Embryonic facial prominence (tissue), 1 donor: ENCODE data around the gene HOXD11.
A peak's percentile ranks its signal among the peaks of the same experiment; 100 is the strongest.

Source experiments
- DNase-seq: peaks from one replicate; pipeline ENCODE4 v3.0.0-alpha.2; 2016; ENCODE audit errors: extremely low spot score

The HOXD11 gene

DNA sequence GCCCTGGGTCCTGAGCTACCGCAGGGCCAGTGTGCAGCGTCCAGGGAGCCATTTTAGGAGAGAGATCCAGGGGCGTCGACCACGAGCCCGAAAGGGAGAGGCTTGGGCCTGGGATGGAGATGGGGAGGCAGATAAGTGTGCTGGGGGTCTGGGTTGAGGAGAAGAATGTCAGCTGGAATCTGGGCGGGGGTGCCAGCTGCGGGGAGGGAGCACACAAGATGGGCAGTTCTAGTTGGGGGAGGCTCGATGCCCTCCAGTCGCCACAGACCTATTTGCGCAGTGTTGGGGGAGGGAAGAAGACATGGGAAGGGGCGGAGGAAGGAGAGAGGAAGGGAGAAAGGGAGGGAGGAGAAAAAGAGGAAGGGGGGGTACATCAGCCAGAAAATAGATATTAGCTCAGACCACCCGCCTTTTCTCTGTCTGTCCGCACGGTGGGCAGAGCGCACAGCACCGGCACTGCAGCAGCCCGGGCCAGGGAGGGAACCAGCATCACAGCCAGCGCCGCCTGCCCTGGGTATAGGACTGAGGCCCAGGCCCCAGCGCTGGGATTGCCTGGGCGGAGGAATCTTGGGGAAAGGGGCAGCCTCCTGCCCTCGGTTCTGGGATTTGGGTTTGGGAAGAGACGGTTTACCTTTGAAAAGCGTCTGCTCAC lies 1.9 kb upstream of the HOXD11 start:
- DNase-seq: no peak

DNA sequence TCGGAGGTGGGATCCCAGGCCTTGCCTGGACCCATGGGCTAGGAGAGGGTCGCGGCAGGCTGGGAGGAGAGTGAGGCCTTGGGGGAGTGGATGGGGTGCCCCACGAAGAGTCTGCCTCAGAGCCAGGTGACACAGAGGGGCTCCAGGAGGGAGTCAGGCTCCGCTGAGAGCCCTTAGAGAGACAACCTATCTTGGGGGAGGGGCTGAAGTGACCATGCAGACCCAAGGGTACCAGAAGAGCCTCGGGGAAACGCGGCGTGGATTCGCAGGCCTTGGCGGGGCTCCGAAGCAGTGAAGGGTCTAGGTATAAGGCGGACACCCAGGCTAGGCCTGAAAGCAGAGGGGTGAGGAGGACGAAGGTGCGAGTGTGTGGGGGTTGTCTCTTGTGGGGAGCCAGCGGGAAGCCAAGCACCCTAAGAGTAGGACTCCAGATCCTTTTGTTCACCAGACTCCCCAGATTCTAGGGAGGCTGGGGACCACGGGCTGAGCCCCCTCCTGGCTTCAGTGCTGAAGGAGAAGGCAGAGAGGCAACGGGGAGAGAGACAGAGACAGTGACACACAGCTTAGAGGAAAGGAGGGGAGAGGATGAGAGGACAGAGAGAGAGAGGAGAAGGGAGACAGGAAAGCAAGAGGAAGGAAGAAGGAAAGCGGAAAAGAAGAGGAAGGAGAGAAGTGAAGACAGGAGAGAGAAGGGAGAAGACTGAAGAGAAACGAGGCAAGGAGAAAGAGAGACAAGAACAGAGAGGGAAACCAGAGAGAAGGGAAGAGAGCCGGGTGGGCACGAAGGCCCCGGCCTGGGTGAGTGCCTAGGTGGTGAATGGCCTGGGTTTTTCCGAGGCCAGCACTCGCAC lies 1.1 kb upstream of the HOXD11 start:
- DNase-seq: no peak

DNA sequence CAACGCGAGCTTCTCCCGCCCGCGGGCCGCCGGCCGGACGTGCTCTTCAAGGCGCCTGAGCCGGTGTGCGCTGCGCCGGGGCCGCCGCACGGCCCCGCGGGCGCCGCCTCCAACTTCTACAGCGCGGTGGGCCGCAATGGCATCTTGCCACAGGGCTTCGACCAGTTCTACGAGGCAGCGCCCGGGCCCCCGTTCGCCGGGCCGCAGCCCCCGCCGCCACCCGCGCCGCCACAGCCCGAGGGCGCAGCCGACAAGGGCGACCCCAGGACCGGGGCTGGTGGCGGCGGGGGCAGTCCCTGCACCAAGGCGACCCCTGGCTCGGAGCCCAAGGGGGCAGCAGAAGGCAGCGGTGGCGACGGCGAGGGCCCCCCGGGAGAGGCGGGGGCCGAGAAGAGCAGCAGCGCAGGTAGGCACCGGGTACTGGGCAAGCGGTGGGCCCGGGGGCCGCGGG lies 676 bp downstream of the HOXD11 start:
- DNase-seq: no peak

DNA sequence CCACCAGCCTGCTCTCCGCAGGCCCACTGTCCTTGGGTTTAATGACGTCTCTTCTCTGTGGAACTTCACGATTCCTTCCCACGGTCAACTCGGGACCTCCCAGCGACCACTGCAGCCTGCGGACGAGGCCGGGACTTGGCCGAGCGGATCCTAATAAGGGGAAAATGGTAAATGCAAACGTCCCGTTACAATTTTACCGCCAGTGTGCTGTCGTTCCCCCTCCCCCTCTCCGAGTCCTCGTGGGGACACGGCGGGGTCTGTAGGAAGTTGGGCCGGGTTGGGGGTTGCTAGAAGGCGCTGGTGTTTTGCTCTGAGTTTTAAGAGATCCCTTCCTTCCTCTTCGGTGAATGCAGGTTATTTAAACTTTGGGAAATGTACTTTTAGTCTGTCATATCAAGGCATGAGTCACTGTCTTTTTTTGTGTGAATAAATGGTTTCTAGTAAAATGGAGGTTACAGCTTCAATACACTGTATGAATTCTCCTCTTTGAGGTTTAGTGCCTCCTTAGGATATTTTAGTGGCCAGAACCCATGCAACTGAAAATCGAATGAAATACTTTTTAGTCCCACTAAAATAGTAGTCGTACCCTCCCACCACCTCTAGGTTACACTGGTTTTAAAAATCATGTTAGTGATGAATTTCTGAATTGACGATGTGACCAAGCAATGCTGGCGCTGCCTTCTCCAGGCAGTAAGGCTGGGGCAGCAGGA lies 2.3 kb downstream of the HOXD11 start:
- DNase-seq: no peak

DNA sequence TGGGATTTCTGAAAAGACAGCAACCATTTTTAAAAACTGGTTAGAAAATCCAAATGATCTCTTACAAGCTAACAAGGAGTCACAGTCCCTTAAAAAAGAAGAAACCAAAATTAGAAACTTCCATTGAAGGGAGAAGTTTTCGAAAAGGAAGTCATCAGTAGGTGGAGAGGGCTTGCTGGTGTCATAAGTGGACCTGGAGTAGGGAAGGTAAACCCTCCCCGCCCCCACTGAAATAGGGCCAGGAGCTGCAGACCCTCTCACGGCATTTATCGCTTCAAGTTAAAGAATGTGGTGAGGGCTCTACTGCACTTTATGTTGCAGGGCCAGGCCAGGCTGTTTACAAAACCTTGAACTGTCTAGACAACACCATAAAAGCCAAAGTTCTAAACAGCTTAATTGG lies 2.9 kb downstream of the HOXD11 start:
- DNase-seq: no peak

DNA sequence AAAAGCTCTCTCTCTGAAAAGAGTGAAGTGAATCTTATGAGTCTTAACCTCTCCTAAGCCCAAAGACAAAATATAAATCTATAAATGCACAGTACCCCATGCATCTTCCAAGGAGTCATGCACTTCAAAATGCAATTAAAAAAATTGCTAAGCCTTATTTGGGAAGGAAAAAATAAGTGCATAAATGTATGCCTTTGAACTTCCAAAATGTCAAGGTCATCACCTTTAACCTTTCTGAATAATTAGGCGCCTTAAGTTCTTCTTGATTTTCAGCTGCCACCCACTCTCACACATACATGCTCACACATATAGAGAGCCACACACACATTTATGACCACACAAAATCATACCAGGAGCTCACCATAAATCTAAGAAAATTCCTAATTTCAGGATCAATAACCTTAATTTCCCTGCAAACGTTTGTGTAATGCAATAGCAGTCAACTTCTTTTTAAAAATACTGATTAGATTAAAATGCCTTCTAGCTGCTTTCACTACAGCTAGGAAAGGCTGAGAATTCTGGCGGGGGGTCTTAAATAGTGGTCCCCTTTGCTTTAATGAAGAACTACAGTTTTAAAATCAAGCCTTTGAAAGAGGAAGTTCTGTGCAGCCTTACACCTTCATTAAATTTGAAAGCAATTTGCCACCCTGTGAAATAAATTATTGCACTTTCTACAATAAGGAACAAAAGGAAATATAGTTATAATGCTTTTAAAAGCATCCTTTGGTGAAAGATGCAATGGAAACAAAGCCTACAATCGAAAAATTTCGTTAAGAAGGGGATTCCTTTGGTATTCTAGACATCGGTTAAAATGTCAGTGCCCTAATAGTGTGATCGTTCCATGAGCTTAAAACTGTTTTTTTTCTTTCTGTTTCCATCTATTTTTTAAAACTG lies 3.6 kb downstream of the HOXD11 start:
- DNase-seq: no peak

DNA sequence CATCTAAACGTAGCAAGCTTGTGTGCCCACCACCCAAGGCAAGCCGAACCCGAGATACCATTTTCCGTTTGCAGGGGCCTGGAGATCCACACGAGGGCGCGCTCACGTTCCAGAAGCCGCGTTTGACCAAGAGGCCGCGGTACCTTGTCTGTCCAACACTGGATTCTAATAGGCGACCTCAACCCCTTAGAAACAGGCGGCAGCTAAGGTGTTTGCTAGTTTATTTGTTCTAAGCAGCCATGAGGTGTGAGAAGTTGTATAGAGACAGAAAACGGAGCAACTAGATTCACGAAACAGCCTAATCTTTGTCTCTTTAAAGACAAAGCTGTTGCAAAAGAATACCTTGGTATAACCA lies 4.2 kb downstream of the HOXD11 start:
- peak; percentile 72 for DNase-seq

DNA sequence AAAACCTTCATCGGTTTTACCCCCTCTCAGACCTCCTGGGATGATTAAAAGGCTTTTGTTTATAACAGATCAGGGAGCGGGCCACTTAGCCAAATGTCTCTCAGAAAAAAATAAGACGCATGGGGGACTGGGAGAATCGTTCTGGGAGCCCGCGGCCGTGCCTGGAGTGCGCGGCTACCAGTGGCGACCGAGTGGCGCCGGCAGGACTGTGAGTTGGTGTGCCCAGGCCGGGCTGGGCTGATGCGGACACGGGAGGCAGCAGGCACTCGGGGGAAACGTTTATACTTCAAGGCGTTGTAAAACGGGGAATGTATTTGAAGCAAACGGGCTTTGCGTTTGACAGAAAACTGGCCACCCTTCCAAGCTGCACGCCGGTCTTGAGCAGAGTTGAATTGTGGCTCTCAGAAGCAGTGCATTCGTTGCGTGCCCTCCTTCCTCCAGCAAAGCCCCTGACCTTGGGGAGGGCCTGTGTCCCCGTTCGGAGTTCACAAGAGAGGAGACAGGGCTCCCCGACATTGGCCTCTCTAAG lies 4.8 kb downstream of the HOXD11 start:
- no peak for DNase-seq

DNA sequence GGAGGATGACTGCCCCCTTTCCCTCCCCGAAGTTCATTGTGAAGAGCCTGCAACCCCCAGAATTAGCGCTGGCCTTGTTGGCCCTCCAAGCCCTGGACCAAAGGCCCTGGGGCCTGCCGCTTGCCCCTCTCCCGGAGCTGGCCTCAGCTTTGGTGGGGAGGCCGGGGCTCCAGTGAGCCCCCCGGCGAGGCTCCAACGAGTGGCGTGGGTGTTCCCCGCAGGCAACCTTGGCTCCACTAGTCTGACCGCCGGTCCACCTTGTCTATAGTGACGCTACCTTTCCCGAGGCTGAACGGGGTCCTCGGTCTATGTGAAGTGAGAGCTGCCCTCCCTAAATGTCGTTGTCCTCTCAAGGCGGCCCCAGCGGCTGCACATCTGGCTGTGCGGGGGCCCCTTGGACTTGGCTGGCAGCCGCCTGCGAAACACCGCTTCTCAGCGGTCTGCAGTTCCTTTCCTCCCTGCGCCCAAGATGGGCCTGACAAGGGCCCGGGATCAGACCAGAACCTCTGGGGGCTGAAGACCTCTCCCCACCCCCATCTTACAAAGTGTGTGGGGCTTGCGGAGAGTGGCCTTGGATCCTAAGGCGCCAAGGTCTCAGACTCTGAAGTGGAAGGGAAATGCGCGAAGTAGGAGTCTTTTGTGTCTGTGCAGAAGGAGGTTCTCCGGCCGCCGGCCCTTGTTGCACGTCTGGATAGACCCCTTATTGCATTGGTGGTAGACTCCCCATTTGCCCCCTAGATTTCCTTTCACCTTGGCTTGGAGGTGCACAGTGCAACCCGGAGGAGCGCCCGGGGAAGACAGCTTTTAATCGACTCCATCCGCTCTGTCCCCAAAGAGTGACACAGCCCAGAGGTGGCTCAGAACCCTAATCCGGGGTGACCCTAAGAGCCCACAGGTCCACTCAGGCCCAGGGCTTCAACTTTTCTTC lies 5.6 kb downstream of the HOXD11 start:
- no peak for DNase-seq

DNA sequence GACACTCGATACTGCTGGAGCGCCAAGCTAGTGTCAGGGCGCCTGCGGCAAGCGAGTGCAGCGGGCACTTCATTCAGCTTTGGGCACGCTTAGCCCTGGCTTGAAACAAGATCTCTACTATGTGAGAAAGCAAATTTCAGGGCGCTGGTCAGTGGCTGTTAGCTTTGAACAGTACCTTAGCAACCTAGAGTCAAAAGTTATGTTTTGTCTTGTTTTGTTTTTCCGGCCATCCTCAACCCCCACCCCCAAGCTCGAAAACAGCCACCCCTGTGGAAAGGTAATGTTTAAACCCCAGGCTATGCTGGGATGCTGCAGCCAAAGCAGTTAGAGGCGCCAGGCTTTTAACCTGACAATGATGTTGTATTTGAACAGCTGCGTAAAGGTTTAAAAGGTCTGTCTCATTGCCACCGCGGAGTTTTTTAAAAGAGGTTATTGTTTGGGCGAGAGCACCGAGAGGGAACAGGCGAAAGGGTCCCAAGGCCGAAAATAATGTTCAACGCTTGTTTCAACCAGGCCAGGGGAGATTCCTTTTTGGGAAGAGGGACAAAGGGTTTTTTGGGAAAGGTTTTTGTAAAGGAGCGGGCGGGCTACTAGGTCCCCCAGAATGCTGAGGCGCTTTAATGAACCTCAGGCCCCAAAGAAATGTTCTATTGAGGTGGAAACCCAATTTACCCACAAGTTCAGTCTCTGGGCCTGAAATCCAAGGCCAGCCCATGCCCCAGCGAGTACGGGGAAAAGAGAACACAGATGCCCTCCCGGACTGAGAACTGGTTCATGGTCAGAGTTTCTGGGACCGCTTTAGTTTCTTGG lies 7.2 kb downstream of the HOXD11 start:
- DNase-seq: no peak

DNA sequence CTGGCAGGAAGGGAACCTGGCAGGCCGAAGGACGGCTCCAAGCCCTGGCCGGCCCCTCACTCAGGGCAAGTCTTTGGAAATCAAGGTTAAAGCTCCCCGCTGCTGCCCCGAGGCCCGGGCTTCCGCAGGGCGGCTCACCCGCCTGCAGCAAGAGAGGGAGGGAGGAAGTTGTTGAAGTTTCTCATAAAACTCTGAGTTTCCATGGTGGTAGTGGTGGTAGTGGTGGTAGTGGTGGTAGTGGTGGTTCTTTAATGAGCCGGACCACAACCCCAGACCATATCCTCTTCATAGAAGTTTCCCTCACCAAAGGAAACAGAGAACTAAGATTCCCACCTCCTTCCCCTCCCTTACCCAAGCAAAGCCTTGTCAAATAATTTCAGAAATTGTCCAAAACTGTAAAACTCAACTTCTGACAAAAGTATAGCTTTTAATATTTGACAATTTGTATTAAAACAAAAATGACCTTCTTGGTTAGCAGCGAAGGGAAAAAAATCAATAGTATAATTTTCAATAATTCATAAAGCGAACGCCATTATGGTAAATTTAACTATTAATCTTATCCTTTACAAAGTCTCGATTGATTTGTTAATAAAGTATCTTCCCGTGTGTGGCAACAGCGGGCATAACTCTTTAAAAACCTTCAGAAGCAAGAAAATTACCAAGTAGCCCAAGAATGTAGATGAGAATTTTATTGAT lies 8.0 kb downstream of the HOXD11 start:
- DNase-seq: no peak

DNA sequence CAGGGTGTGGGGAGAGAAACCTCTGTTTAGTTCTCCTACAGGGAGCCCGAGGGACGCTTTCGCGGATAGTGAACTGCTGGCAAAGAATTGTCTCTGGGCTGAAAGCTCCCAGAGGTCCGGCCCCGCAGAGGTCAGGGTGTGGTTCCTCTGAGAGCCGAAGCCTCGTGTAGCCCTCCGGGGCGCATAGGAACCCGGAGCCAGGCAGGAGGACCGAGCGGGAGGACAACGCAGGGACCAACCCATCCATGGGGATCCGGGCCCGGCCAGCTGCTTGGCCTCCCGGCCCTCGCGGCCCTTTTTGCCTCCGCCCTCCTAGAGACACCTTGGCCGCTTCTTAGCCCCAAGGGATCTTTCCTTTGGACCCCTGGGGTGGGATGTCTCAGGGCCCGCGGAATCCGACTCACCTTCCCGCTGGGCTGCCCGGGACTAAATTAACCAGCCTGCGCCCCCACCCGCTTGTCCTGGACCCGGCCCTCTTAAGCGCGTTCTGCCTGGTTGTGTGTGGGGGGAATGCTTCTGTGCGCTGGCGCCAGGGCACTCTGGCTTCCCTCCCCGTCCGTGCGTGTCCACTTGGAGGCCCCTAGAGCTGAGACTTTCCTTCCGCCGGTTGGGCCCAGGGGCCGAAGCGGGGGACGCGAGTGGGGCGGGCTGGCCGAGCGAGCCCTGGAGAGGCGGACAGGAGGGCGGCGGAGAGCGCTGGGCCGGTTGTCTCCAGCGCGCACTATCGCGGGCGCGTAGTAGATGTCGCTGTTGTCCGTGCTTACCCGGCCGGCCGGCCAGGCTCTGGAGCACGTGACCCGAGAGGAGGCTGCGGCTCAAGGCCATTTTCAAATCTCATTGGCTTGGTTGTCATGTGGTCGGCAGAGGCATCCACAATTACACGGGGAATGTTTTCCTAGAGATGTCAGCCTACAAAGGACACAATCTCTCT lies 9.1 kb downstream of the HOXD11 start, which contains the start of gene HOXD10:
TSS of gene HOXD10 (plus strand) at position 896 of the 931 bp plus-strand sequence. CDS start 56 bp downstream, outside the sequence.
- DNase-seq: no peak

DNA sequence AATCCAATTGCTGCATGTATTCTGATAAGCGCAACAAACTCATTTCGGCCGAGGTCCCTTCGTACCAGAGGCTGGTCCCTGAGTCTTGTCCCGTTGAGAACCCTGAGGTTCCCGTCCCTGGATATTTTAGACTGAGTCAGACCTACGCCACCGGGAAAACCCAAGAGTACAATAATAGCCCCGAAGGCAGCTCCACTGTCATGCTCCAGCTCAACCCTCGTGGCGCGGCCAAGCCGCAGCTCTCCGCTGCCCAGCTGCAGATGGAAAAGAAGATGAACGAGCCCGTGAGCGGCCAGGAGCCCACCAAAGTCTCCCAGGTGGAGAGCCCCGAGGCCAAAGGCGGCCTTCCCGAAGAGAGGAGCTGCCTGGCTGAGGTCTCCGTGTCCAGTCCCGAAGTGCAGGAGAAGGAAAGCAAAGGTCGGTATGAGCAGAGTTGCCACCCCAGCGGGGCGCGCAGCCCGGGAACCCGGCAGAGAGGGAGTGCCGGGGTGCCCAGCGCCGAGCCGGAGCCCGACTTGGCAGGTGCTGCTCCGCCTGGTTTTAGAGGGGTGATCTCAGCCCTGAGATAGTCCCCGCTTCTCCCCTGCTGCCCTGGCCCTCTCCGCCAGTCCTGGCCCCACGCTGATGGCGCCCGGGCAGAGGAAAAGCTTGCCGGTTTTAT lies 10.2 kb downstream of the HOXD11 start:
- DNase-seq: no peak

DNA sequence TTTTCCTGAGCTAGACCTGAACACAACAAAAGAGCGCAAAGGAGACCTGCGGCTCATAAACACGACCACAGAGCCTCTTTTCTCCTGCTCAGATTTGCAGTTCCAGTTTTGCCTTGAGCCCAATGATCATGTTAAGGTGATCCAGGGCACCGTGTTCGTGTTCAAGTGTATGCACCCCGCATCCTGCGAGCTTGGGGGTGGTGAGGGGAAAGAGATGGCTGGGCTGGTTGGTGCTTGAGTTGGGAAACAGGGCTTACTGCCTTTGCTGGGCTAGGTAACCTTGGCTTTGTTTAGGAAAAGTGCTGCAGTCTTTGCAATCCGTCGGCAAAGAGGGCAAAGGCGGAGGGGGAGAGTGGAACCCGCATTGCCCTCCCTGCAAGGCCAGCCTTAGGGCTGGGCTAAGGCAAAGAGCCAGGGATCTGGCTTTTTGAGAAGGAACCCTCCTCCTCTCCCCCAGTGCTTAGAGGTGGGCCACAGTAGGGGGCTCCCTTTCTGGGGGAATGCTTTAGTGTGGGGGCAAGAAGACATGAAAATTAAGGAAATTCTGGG lies 10.8 kb downstream of the HOXD11 start:
- no peak for DNase-seq

DNA sequence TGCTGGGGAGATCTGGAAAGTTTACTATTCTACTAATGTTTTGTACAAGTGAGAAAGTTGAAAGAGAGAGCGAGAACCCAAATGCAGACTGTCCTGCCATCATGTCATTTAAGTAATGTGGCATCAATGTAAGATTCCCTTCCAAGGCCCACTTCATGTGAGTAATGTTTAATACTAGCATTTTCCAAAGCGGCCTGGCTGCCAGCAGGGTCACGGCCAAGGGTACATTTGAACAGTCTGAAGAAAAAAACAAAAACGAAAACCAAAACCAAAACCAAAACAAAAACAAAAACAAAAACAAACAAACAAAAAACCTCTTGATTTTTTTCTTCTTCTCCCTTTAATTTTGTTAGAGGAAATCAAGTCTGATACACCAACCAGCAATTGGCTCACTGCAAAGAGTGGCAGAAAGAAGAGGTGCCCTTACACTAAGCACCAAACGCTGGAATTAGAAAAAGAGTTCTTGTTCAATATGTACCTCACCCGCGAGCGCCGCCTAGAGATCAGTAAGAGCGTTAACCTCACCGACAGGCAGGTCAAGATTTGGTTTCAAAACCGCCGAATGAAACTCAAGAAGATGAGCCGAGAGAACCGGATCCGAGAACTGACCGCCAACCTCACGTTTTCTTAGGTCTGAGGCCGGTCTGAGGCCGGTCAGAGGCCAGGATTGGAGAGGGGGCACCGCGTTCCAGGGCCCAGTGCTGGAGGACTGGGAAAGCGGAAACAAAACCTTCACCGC lies 11.7 kb downstream of the HOXD11 start:
- DNase-seq: no peak
